GM12874 (cell line): ENCODE results near the gene TSC1.

Source experiments
- CTCF ChIP-seq: IDR thresholded peaks from 2 replicates; pipeline ENCODE4 v1.5.1; 2011; ENCODE audit warnings: low read depth, mild to moderate bottlenecking, control low read depth, low read length, moderate library complexity; ENCODE audit not compliant: insufficient read depth

The TSC1 gene

GRCh38 chr9:132894862-132895835 lies 49.3 kb downstream of the TSC1 start:
- no peak for TF ChIP-seq CTCF

GRCh38 chr9:132894346-132894745 lies 50.1 kb downstream of the TSC1 start:
- no peak for TF ChIP-seq CTCF

GRCh38 chr9:132892400-132892799 lies 52.0 kb downstream of the TSC1 start:
- no peak for TF ChIP-seq CTCF

GRCh38 chr9:132888151-132888550 lies 56.3 kb downstream of the TSC1 start:
- no peak for TF ChIP-seq CTCF

GRCh38 chr9:132887181-132888120 lies 57.0 kb downstream of the TSC1 start:
- TF ChIP-seq CTCF: no peak

GRCh38 chr9:132886334-132886725 lies 58.1 kb downstream of the TSC1 start:
- TF ChIP-seq CTCF: no peak
